ENCODE measurements around the gene MMP14.

DNA sequence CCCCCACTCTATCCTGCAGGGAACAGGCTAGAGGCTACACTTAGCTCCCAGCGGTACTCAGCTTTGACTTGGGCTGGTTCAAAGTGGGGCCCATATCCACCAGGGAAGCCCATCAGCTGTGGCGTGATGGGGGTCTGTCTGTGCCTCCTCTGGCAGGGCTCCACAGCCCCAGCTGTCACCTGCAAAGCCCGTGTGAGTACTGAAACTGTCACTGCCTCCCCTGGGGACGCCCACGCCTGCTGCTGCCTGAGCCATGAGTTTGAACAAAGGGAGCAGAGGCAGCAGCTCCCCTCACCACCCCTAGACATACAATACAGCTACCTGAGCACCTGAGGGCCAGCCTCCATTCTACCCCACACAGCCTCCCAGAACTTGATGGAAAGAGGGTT is 51.6 kb downstream of the MMP14 start:
- TF ChIP-seq, protein P1, sequence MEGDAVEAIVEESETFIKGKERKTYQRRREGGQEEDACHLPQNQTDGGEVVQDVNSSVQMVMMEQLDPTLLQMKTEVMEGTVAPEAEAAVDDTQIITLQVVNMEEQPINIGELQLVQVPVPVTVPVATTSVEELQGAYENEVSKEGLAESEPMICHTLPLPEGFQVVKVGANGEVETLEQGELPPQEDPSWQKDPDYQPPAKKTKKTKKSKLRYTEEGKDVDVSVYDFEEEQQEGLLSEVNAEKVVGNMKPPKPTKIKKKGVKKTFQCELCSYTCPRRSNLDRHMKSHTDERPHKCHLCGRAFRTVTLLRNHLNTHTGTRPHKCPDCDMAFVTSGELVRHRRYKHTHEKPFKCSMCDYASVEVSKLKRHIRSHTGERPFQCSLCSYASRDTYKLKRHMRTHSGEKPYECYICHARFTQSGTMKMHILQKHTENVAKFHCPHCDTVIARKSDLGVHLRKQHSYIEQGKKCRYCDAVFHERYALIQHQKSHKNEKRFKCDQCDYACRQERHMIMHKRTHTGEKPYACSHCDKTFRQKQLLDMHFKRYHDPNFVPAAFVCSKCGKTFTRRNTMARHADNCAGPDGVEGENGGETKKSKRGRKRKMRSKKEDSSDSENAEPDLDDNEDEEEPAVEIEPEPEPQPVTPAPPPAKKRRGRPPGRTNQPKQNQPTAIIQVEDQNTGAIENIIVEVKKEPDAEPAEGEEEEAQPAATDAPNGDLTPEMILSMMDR (IDR thresholded peaks at IDR 0.05) = no peak
- TF ChIP-seq POLR2AphosphoS5 (IDR thresholded peaks at IDR 0.05) = no peak

Data from suprapubic skin (tissue), 3 donors.